ENCODE data around the gene TOX2. TPM values are rescaled to one million over a fixed set of nuclear protein-coding genes. Genes with fewer than 3 reads are reported as not detected.

Gene TOX2
- total and polyA plus RNA-seq, 9 donors = 0.69 to 5.6 (median 1.8) TPM

GRCh38 chr20:43938932-43939761 is 24.5 kb downstream of the TOX2 start:
- no peak for DNase-seq
- Histone ChIP-seq H3K27ac (no peak overlapping the region), H3K4me3 (no peak overlapping the region), H3K4me1 (ENCODE audit: insufficient read depth) (peaks cover 2% of the 10 kb centered on the region), H3K9me3 (no peaks in the 10 kb centered on the region), H3K36me3 (no peaks in the 10 kb centered on the region), H3K27me3 (no peaks in the 10 kb centered on the region)
- 28 to 39% (median 30%) methylated on average over 9 of the region's 9 CpGs for WGBS, 3 donors
- TF ChIP-seq EP300 (IDR thresholded peaks at IDR 0.05) = no peak
- intact Hi-C loops (cut with DNase I) = no loop called here

DNA sequence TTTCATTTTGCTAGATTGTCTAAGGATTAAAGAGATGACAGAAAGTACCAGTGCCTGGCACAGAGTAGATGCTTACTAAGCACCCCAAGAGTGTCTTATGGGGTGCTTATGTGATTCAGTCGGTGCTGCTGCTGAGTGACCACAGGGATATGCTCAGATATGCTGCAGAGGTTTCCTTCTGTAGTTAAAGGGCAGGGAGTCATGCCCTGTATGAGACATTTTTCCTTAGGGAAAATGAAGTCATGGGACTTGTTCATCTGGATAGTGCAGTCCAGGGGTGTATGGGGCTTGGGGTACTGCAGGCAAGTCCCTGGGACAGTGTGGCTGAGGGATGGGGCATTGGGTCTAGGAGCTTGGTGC is 25.1 kb downstream of the TOX2 start:
- H3K36me3 ChIP-seq = no peaks in the 10 kb centered on the region
- no peak overlapping the region for H3K27ac ChIP-seq
- no peaks in the 10 kb centered on the region for H3K27me3 ChIP-seq
- no peaks in the 10 kb centered on the region for H3K9me3 ChIP-seq
- DNase-seq = no peak
- TF ChIP-seq CTCF (IDR thresholded peaks at IDR 0.05) = no peak
- no peak for TF ChIP-seq EP300 (IDR thresholded peaks at IDR 0.05)
- TF ChIP-seq POLR2A (IDR thresholded peaks at IDR 0.05) = no peak
- 30 to 78% (median 58%) methylated on average over 1 of the region's 1 CpG for WGBS, 3 donors
- H3K4me1 ChIP-seq (ENCODE audit: insufficient read depth) = peaks cover 2% of the 10 kb centered on the region
- no peak overlapping the region for H3K4me3 ChIP-seq
- intact Hi-C loops (cut with DNase I) = no loop called here

- Histone ChIP-seq H3K4me3 (no peak overlapping the region), H3K36me3 (no peaks in the 10 kb centered on the region), H3K27ac (no peak overlapping the region), H3K27me3 (no peaks in the 10 kb centered on the region), H3K4me1 (ENCODE audit: insufficient read depth) (peaks cover 2% of the 10 kb centered on the region), H3K9me3 (no peaks in the 10 kb centered on the region)
- DNase-seq = no peak
- TF ChIP-seq CTCF (IDR thresholded peaks at IDR 0.05) (no peak), POLR2A (IDR thresholded peaks at IDR 0.05) (no peak), EP300 (IDR thresholded peaks at IDR 0.05) (no peak)
- intact Hi-C loops (cut with DNase I) = no loop called here
- 81 to 88% (median 84%) methylated on average over 10 of the region's 10 CpGs for WGBS, 3 donors
Observed at GRCh38 chr20:43940518-43941225, 26.0 kb downstream of the TOX2 start.

- H3K4me1 ChIP-seq (ENCODE audit: insufficient read depth) = peaks cover 2% of the 10 kb centered on the region
- H3K9me3 ChIP-seq = no peaks in the 10 kb centered on the region
- H3K27me3 ChIP-seq = no peaks in the 10 kb centered on the region
- intact Hi-C loops (cut with DNase I) = no loop called here
- no peak for TF ChIP-seq EP300 (IDR thresholded peaks at IDR 0.05)
- no peaks in the 10 kb centered on the region for H3K36me3 ChIP-seq
- H3K4me3 ChIP-seq = no peak overlapping the region
- no peak overlapping the region for H3K27ac ChIP-seq
- DNase-seq = no peak
- WGBS, 3 donors = 69 to 81% (median 74%) methylated on average over 10 of the region's 10 CpGs
Observed at GRCh38 chr20:43941476-43942200, 27.0 kb downstream of the TOX2 start.

DNA sequence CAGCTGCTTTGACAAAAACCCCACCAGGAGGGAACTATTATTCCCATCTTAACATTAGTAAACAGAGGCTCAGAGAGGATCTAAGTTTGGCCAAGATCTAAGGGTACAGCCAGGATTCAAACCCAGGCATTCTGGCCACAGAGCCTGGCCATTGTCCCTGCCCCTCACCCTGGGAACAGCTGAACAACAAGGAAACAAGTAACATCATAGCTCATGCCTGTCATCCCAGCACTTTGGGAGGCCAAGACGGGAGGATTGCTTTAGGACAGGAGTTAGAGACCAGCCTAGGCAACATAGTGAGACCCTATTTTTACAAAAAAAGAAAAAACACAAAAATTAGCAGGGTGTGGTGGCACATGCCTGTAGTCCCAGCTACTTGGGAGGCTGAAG is 27.5 kb downstream of the TOX2 start:
- intact Hi-C loops (cut with DNase I) = no loop called here
- no peak for DNase-seq
- TF ChIP-seq POLR2A (IDR thresholded peaks at IDR 0.05) = no peak
- TF ChIP-seq CTCF (IDR thresholded peaks at IDR 0.05) = no peak
- TF ChIP-seq EP300 (IDR thresholded peaks at IDR 0.05) = no peak
- 80 to 83% (median 82%) methylated on average over 1 of the region's 1 CpG for WGBS, 3 donors
- Histone ChIP-seq H3K36me3 (no peaks in the 10 kb centered on the region), H3K27ac (no peak overlapping the region), H3K27me3 (no peaks in the 10 kb centered on the region), H3K4me3 (no peak overlapping the region), H3K9me3 (no peaks in the 10 kb centered on the region), H3K4me1 (ENCODE audit: insufficient read depth) (peaks cover 2% of the 10 kb centered on the region)

All from ovary (tissue), 9 donors.